RPMI8226 (cell line): ENCODE data around the gene TP53I3.
"Not testable (repeated sequence)": the region's sequence is repeated elsewhere in the genome, so short reads cannot be mapped to it uniquely, and the experiment has no call there.

Experiments
- DNase-seq: peaks from one replicate; pipeline ENCODE4 v3.0.0-alpha.2; 2015

The TP53I3 gene

DNA sequence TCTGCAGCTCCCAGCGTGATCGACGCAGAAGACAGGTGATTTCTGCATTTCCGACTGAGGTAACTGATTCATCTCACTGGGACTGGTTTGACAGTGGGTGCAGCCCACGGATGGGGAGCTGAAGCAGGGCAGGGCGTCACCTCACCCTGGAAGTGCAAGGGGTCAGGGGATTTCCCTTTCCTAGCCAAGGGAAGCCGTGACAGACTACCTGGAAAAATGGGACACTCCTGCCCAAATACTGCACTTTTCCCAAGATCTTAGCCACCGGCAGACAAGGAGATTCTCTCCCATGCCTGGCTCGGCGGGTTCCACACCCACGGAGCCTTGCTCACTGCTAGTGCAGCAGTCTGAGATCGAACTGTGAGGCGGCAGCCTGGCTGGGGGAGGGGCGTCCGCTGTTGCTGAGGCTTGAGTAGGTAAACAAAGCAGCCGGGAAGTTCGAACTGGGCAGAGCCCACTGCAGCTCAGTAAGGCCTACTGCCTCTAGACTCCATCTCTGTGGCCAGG, 10.6 kb upstream of the TP53I3 start:
- DNase-seq: not testable (repeated sequence)

DNA sequence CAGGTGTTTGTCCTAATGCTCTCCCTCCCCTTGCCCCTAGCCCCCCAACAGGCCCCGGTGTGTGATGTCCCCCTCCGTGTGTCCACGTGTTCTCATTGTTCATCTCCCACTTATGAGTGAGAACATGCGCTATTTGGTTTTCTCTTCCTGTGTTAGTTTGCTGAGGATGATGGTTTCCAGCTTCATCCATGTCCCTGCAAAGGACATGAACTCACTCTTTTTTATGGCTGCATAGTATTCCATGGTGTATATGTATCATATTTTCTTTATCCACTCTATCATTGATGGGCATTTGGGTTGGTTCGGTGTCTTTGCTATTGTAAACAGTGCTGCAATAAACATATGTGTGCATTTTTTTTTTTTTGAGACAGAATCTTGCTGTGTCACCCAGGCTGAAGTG, 8.6 kb upstream of the TP53I3 start:
- not testable (repeated sequence) for DNase-seq

GRCh38 chr2:24088821-24089359, 4.3 kb upstream of the TP53I3 start:
- no peak for DNase-seq

GRCh38 chr2:24087032-24087431, 2.4 kb upstream of the TP53I3 start:
- no peak for DNase-seq

GRCh38 chr2:24086241-24086640, 1.6 kb upstream of the TP53I3 start:
- DNase-seq: no peak

GRCh38 chr2:24085200-24085489, 511 bp upstream of the TP53I3 start:
- no peak for DNase-seq

DNA sequence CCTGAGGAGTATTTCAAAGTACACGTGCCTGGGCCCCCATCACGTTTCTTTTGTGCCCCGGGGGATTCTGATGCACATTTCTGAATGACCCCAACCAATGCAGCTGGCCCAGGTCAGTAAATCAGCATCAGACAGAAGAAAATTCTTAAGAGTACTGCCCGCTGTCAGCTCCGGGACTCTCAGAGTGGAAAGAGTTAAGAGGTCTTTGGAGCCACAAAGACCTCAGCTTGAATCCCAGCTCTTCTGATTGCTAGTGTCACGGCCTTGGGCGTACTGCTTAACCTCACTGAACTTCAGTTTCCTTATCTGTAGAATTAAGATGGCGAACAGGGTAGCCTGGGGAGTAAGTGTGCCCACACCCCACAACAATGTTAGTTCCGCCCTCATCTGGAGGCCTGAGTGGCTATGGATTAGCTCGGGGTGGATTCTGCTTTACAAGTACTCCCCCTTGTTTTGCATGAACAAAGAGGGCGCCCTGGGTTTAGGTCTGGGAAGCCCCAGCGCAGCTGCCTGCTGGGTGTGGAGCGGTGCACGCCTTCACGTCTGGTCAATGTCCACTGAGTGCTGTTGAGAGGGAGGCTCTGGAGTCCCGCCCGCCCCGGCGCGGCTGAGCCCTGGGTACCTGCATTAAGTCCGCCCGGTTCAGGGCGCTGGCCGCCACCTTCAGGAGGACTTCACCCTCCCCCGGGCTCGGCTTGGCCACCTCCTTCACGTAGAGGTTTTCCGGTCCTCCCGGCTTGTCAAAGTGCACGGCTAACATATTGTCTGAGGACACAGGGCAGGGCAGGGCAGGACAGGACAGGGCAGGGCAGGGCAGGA, 858 bp downstream of the TP53I3 start:
- DNase-seq: no peak

GRCh38 chr2:24082787-24083566, 1.7 kb downstream of the TP53I3 start:
- no peak for DNase-seq

DNA sequence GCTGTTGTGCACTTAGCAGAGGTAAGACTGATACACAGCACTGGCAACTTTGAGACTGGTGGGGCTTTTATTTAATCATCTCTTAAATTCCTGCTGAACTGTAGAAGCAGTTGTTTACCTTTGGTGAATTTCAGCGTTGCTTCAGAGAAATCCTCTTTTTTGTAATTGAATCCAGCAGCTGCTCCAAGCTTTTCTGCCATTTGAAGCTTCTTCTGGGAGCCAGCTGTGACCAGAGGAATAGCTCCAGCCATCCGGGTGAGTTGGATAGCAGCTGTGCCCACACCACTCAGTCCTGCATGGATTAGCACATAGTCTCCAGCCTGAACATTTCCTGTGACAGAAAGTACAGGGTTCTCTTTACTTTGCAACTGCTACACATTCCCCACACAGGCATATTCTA, 3.9 kb downstream of the TP53I3 start:
- no peak for DNase-seq

DNA sequence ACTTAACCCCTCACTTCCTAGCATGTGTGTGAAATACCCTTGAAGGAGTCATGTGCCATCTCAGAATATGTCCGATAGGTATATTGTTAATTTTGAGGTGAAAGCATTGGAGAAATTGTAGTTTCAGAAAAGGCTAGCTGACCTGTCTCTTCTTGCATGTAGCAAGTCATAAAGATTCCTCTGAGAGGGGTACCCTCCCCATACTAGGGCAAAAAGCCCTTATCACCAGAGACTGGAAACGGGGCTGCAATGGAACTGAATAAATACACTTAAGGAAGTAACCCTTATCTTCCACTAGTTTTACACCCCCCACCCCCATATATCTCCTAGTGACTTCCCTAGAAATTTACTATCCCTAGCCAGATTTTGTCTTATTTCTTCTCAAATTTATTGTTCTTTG, 6.8 kb downstream of the TP53I3 start:
- no peak for DNase-seq

DNA sequence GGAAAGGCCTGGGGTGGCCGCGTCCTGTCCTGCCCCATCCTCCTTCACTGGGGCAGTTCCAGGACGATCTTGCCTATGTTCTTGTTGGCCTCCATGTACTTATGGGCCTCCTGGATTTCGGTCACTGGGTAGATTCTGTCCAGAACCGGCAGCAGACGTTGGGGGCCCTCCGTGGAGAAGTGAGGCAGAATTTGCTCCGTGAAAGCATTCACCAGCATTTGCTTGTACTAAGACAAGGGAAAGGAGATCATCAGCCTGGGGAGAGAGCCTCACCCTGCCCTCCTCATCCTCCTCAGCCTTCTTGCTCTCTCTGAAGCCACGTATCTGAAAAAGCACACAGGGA, 7.1 kb downstream of the TP53I3 start:
- DNase-seq: no peak

DNA sequence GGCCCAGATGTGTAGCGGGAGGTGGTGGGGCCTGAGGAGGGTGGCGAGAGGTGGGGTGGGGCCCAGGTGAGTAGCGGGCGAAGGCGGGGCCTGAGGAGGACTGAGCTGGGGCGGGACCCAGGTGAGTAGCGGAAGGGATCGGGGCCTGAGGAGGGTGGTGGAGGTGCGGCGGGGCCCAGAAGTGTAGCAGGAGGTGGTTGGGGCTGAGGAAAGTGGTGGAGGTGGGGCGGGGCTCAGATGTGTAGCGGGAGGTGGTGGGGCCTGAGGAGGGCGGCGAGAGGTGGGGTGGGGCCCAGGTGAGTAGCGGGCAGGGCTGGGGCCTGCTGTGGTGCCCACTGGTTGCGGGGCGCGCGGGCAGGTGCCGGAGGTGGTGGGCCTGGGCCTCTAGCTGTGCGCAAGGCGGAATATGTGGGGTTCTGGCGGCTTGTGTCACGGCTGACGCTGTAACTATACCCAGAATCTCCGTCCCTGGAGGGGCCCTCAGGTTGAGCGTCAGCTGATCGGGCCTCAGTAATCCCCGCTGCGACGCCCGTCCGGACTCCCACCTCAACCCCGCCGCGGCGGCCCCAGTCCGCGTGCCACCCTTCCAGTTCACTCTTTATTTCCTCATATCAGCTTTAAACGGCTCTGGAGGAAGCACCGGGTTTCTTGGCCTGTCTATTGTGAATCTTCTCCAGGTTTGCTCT, 7.6 kb downstream of the TP53I3 start:
- peak; percentile 25 for DNase-seq

GRCh38 chr2:24075915-24076848, 8.5 kb downstream of the TP53I3 start, which contains the start of gene SF3B6:
Gene SF3B6, minus strand, starts transcription at chr2:24076326. Its CDS starts 97 bp downstream, at chr2:24076229.
- peak; percentile 100 for DNase-seq

DNA sequence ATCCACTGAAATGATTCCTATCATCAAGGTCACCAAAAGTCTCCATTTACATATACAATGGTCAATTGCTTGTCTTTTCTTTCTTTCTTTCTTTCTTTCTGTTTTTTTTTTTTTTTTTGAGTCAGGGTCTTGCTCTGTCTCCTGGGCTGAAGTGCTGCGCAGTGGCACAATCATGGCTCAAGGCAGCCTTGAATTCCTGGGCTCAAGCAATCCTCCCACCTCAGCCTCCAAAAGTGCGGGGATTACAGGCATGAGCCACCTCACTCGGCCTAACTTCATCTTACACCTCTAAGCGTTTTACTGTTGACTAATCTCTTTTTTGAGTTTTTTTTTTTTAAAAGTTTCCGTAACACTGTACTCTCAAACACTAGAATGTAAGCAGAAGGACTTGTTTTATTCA, 9.4 kb downstream of the TP53I3 start:
- no peak for DNase-seq

GRCh38 chr2:24073816-24074215, 10.8 kb downstream of the TP53I3 start:
- no peak for DNase-seq

DNA sequence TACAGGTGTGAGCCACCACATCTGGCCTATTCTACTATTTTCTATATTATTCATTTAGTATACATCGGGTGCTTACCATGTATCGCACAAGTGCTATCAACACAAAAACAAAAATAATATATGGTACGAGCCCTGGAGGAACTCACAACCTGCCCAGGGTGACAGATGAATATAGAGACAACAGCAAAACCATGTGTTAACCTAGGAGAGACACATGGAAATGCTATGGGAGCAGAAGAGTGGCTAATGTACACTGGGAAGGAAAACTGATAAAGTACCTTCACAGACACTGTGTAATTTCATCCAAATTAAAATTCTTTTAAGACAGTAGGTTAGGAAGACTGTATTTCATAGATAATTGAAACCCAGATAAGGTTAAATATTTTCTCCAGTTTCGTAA, 12.4 kb downstream of the TP53I3 start:
- no peak for DNase-seq

- no peak for DNase-seq
Observed at GRCh38 chr2:24065341-24065740, 19.3 kb downstream of the TP53I3 start.

- DNase-seq: no peak
Observed at GRCh38 chr2:24058564-24059271, 25.9 kb downstream of the TP53I3 start.

- DNase-seq: no peak
Observed at GRCh38 chr2:24055750-24056149, 28.9 kb downstream of the TP53I3 start.

GRCh38 chr2:24054366-24055010, 30.1 kb downstream of the TP53I3 start:
- no peak for DNase-seq

GRCh38 chr2:24052951-24053350, 31.7 kb downstream of the TP53I3 start:
- no peak for DNase-seq
